Caco-2 (cell line): ENCODE results near the gene TIGD1. TPM values are rescaled to one million over a fixed set of nuclear protein-coding genes. Genes with fewer than 3 reads are reported as not detected.

Experiments
- BruUV-seq: library from RNA; stranded (reverse); fragments of 400-500 nt; replicated peaks from 2 replicates; lab custom pipeline; 2021; lab: Mats Ljungman, UMichigan
- CTCF ChIA-PET: fragments of 300-600 bp; sonication (Branson Sonifier 250); formaldehyde crosslinking; loops from one replicate; lab custom pipeline; 2022; ENCODE audit warnings: antibody characterized with exemption; lab: Charles Lee
- POLR2A ChIA-PET: fragments of 300-600 bp; sonication (Branson Sonifier 250); formaldehyde crosslinking; loops from one replicate; lab custom pipeline; 2022; ENCODE audit warnings: antibody characterized with exemption; lab: Charles Lee
- DNase-seq, 2 experiments: peaks; one replicate each; pipeline versions ENCODE4 v3.0.0 to v3.0.0-alpha.2; 2020 to 2022
- H3K27me3 ChIP-seq: replicated peaks from 2 replicates; pipeline ENCODE4 v1.6.0; 2011; ENCODE audit warnings: low read length; ENCODE audit not compliant: control insufficient read depth, insufficient read depth
- H3K36me3 ChIP-seq: 2 replicates; pipeline ENCODE4 v1.5.1; 2011; ENCODE audit warnings: low read length; ENCODE audit not compliant: control insufficient read depth, insufficient read depth
- H3K4me1 ChIP-seq: fragments of 250-450 bp; sonication (Bioruptor Pico); 2 replicates; pipeline ENCODE4 v1.5.1; 2020; ENCODE audit warnings: mild to moderate bottlenecking
- H3K4me3 ChIP-seq: 2 replicates; pipeline ENCODE4 v1.5.1; 2011; ENCODE audit warnings: low read depth, mild to moderate bottlenecking, control low read depth, low read length
- H3K9me3 ChIP-seq: fragments of 250-450 bp; sonication (Bioruptor Pico); 2 replicates; pipeline ENCODE4 v1.5.1; 2020; ENCODE audit warnings: mild to moderate bottlenecking, moderate library complexity
- H3K27ac Mint-ChIP-seq: one replicate; pipeline ENCODE4 v1.8.0; 2022; ENCODE audit warnings: mixed read lengths; ENCODE audit not compliant: unreplicated experiment
- H3K27me3 Mint-ChIP-seq: one replicate; pipeline ENCODE4 v1.8.0; 2022; ENCODE audit warnings: mixed read lengths; ENCODE audit not compliant: insufficient read depth, unreplicated experiment
- H3K36me3 Mint-ChIP-seq: one replicate; pipeline ENCODE4 v1.8.0; 2022; ENCODE audit warnings: mild to moderate bottlenecking, mixed read lengths; ENCODE audit not compliant: insufficient read depth, unreplicated experiment
- H3K4me1 Mint-ChIP-seq: one replicate; pipeline ENCODE4 v1.8.0; 2022; ENCODE audit warnings: low read depth, mixed read lengths; ENCODE audit not compliant: unreplicated experiment
- H3K4me3 Mint-ChIP-seq: one replicate; pipeline ENCODE4 v1.8.0; 2022; ENCODE audit warnings: mild to moderate bottlenecking, moderate library complexity, mixed read lengths; ENCODE audit not compliant: unreplicated experiment
- H3K9me3 Mint-ChIP-seq: one replicate; pipeline ENCODE4 v1.8.0; 2022; ENCODE audit warnings: mixed read lengths; ENCODE audit not compliant: unreplicated experiment
- CTCF ChIP-seq, 2 experiments: fragments of 200-600 bp in 1 of 2; IDR thresholded peaks; 1 replicate in 1 of 2; 2 replicates in 1 of 2; pipeline versions ENCODE4 v1.5.1 to v1.8.0; 2011 to 2022; ENCODE audit warnings: antibody characterized with exemption in 1 of 2, control low read depth in 1 of 2, inconsistent platforms in 1 of 2, low read depth in 1 of 2, low read length in 1 of 2, mild to moderate bottlenecking in 1 of 2, moderate library complexity in 1 of 2; ENCODE audit not compliant: insufficient read depth in 1 of 2, severe bottlenecking in 1 of 2, unreplicated experiment in 1 of 2
- intact Hi-C: fragments of 100-400 bp; cut with micrococcal nuclease; formaldehyde crosslinking; loops from one replicate; pipeline ENCODE4 v1.10.0; 2022; ENCODE audit not compliant: unreplicated experiment
- total RNA-seq: library from RNA; stranded (reverse); gene quantifications from 2 replicates; pipeline ENCODE4 v1.2.3, GENCODE V29; 2022

Gene TIGD1
- total RNA-seq, 1 experiment from 2014 or later = 4.4 TPM

- no peak for DNase-seq
- no peak overlapping the region for H3K4me3 ChIP-seq
- ChIA-PET POLR2A (no interaction called here), CTCF (no interaction called here)
- no peak for TF ChIP-seq CTCF (IDR thresholded peaks at IDR 0.05; ENCODE audit: insufficient read depth in 1 of 2, low read depth in 1 of 2, low read length in 1 of 2, severe bottlenecking in 1 of 2, unreplicated experiment in 1 of 2)
- H3K4me1 ChIP-seq = no peaks in the 10 kb centered on the region
- no peaks in the 10 kb centered on the region for H3K9me3 Mint-ChIP-seq
- no peaks in the 10 kb centered on the region for H3K27me3 ChIP-seq
- H3K27me3 Mint-ChIP-seq = no peaks in the 10 kb centered on the region
- H3K9me3 ChIP-seq = no peaks in the 10 kb centered on the region
- H3K27ac Mint-ChIP-seq = no peak overlapping the region
- BruUV-seq = no TSS peak
- H3K4me1 Mint-ChIP-seq = no peaks in the 10 kb centered on the region
- H3K36me3 ChIP-seq = no peaks in the 10 kb centered on the region
- intact Hi-C loops = no loop called here
- no peak overlapping the region for H3K4me3 Mint-ChIP-seq
- H3K36me3 Mint-ChIP-seq = peaks cover 23% of the 10 kb centered on the region
Measured at GRCh38 chr2:232545511-232546375, 4.6 kb downstream of the TIGD1 start.

DNA sequence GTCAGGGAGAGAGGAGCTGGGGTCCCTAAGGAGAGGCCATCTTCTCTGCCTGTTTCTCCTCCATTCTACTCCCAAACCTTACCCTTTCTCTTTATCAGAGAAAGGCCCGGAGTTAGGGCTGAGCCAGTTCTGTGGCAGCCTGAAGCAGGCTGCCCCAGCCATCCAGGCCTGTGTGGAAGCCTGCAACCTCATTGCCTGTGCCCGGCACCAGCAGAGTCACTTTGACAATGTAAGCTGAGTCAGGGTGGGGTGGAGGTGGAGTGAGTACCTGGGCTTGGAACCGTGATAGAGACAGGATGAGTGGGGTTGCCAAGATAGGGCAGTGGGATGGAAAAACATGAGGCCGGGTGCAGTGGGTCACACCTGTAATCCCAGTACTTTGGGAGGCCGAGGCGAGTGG lies 5.7 kb downstream of the TIGD1 start:
- CTCF ChIA-PET = no interaction called here

More for the DNA sequence above, 5.7 kb downstream of the TIGD1 start:
- Mint-ChIP-seq H3K9me3 (no peaks in the 10 kb centered on the region), H3K4me3 (no peak overlapping the region), H3K27ac (no peak overlapping the region), H3K4me1 (no peaks in the 10 kb centered on the region), H3K36me3 (peaks cover 22% of the 10 kb centered on the region), H3K27me3 (no peaks in the 10 kb centered on the region)
- H3K9me3 ChIP-seq = no peaks in the 10 kb centered on the region
- TF ChIP-seq CTCF (IDR thresholded peaks at IDR 0.05; ENCODE audit: insufficient read depth in 1 of 2, low read depth in 1 of 2, low read length in 1 of 2, severe bottlenecking in 1 of 2, unreplicated experiment in 1 of 2) = no peak
- no peaks in the 10 kb centered on the region for H3K27me3 ChIP-seq
- no peaks in the 10 kb centered on the region for H3K4me1 ChIP-seq
- no TSS peak for BruUV-seq
- no peak for DNase-seq
- POLR2A ChIA-PET = no interaction called here
- no peak overlapping the region for H3K4me3 ChIP-seq
- H3K36me3 ChIP-seq = no peaks in the 10 kb centered on the region
- intact Hi-C loops = no loop called here
